IMR-90 (cell line): ENCODE data around the gene SEZ6L. TPM values are rescaled to one million over a fixed set of nuclear protein-coding genes. Genes with fewer than 3 reads are reported as not detected.

ENCODE experiments used
- ATAC-seq: fragments of 200-7000 bp; cut with Tn5 transposase; 2 replicates; pipeline ENCODE4 v1.9.1; 2020; ENCODE audit warnings: low read depth, mild to moderate bottlenecking, moderate library complexity
- BruUV-seq: library from RNA; stranded (reverse); fragments of 400-500 nt; replicated peaks from 2 replicates; lab custom pipeline; 2021; lab: Mats Ljungman, UMichigan
- CTCF ChIA-PET: fragments of 300-600 bp; formaldehyde crosslinking; extraction: SDS; loops from one replicate; lab custom pipeline; 2021; ENCODE audit warnings: antibody characterized with exemption; lab: Yijun Ruan, JAX
- POLR2A ChIA-PET: fragments of 300-600 bp; sonication (Branson Sonifier 250); formaldehyde crosslinking; loops from one replicate; lab custom pipeline; 2022; ENCODE audit warnings: antibody characterized with exemption; ENCODE audit not compliant: unreplicated experiment; lab: Charles Lee
- DNase-seq: peaks from one replicate; pipeline ENCODE4 v3.0.0; 2013
- H2AFZ ChIP-seq: replicated peaks from 2 replicates; pipeline ENCODE3; 2013; ENCODE audit warnings: low read length, mild to moderate bottlenecking; ENCODE audit not compliant: poor library complexity
- H2AK5ac ChIP-seq: 2 replicates; pipeline ENCODE4 v1.6.1; 2013; ENCODE audit warnings: low read depth, low read length, inconsistent platforms
- H2AK9ac ChIP-seq: replicated peaks from 2 replicates; pipeline ENCODE3; 2013; ENCODE audit warnings: mild to moderate bottlenecking, low read depth, low read length, moderate library complexity; ENCODE audit not compliant: poor library complexity
- H2BK120ac ChIP-seq: 2 replicates; pipeline ENCODE4 v1.6.1; 2013; ENCODE audit warnings: low read depth, low read length, inconsistent platforms
- H2BK15ac ChIP-seq: 3 replicates; pipeline ENCODE4 v1.6.1; 2013; ENCODE audit warnings: low read depth, low read length, inconsistent platforms
- H2BK20ac ChIP-seq: 2 replicates; pipeline ENCODE4 v1.6.1; 2013; ENCODE audit warnings: low read depth, mild to moderate bottlenecking, inconsistent platforms, low read length, moderate library complexity
- H2BK5ac ChIP-seq: 2 replicates; pipeline ENCODE4 v1.6.1; 2013; ENCODE audit warnings: mild to moderate bottlenecking, low read depth, low read length, inconsistent platforms; ENCODE audit not compliant: poor library complexity, severe bottlenecking
- H3K14ac ChIP-seq: replicated peaks from 2 replicates; pipeline ENCODE4 v1.6.1; 2013; ENCODE audit warnings: low read depth, low read length, inconsistent platforms
- H3K18ac ChIP-seq: 2 replicates; pipeline ENCODE4 v1.6.1; 2013; ENCODE audit warnings: low read depth, low read length, control low read depth
- H3K23ac ChIP-seq: 2 replicates; pipeline ENCODE4 v1.6.1; 2013; ENCODE audit warnings: low read depth, low read length, inconsistent platforms
- H3K27ac ChIP-seq: 2 replicates; pipeline ENCODE4 v1.5.1; 2013; ENCODE audit warnings: mild to moderate bottlenecking, control low read depth, low read length; ENCODE audit not compliant: insufficient read depth
- H3K27me3 ChIP-seq: 2 replicates; pipeline ENCODE4 v1.6.1; 2013; ENCODE audit warnings: low read length; ENCODE audit not compliant: control insufficient read depth, insufficient read depth
- H3K36me3 ChIP-seq: 2 replicates; pipeline ENCODE4 v1.6.1; 2013; ENCODE audit warnings: low read length, mixed read lengths; ENCODE audit not compliant: control insufficient read depth, insufficient read depth
- H3K4ac ChIP-seq: 2 replicates; pipeline ENCODE4 v1.6.1; 2013; ENCODE audit warnings: low read depth, low read length, inconsistent platforms
- H3K4me1 ChIP-seq: 2 replicates; pipeline ENCODE4 v1.6.1; 2013; ENCODE audit warnings: low read length, mixed read lengths; ENCODE audit not compliant: control insufficient read depth, insufficient read depth
- H3K4me2 ChIP-seq: 2 replicates; pipeline ENCODE4 v1.6.1; 2013; ENCODE audit warnings: low read depth, mild to moderate bottlenecking, control low read depth, low read length, moderate library complexity
- H3K4me3 ChIP-seq: 2 replicates; pipeline ENCODE4 v1.5.1; 2013; ENCODE audit warnings: low read depth, mild to moderate bottlenecking, control low read depth, low read length, moderate library complexity; ENCODE audit not compliant: insufficient read depth
- H3K56ac ChIP-seq: 2 replicates; pipeline ENCODE4 v1.6.1; 2013; ENCODE audit warnings: low read length, inconsistent platforms; ENCODE audit not compliant: insufficient read depth; ENCODE audit errors: extremely low read depth
- H3K79me1 ChIP-seq, 2 experiments: 2 replicates each; pipeline ENCODE4 v1.6.1; 2013; ENCODE audit warnings: low read length in 2 of 2, inconsistent platforms in 1 of 2, low read depth in 1 of 2
- H3K9ac ChIP-seq: 2 replicates; pipeline ENCODE4 v1.6.1; 2013; ENCODE audit warnings: low read depth, low read length, control low read depth
- H3K9me1 ChIP-seq: 2 replicates; pipeline ENCODE4 v1.6.1; 2013; ENCODE audit warnings: low read length, inconsistent platforms; ENCODE audit not compliant: insufficient read depth
- H3K9me3 ChIP-seq: 2 replicates; pipeline ENCODE4 v1.6.1; 2013; ENCODE audit warnings: low read length; ENCODE audit not compliant: control insufficient read depth, insufficient read depth
- H4K20me1 ChIP-seq: 2 replicates; pipeline ENCODE4 v1.6.1; 2013; ENCODE audit warnings: low read length, inconsistent platforms; ENCODE audit not compliant: insufficient read depth
- H4K5ac ChIP-seq: 2 replicates; pipeline ENCODE4 v1.6.1; 2013; ENCODE audit warnings: mild to moderate bottlenecking, low read depth, low read length, control low read depth
- H4K8ac ChIP-seq, 2 experiments: 2 replicates each; pipeline ENCODE4 v1.6.1; 2013; ENCODE audit warnings: low read depth in 2 of 2, low read length in 2 of 2, control low read depth in 1 of 2, inconsistent platforms in 1 of 2
- H4K91ac ChIP-seq: 2 replicates; pipeline ENCODE4 v1.6.1; 2013; ENCODE audit warnings: low read depth, low read length, inconsistent platforms; ENCODE audit not compliant: insufficient read depth
- BHLHE40 ChIP-seq: fragments of 150-350 bp; IDR thresholded peaks from 2 replicates; pipeline ENCODE4 v1.6.1; 2016; ENCODE audit warnings: mild to moderate bottlenecking, low read depth, low read length
- CEBPB ChIP-seq: IDR thresholded peaks from 2 replicates; pipeline ENCODE4 v1.6.1; 2012; ENCODE audit warnings: low read depth, low read length, improper control_type of control experiment
- FOS ChIP-seq: fragments of 150-350 bp; IDR thresholded peaks from 2 replicates; pipeline ENCODE4 v1.6.1; 2016; ENCODE audit warnings: low read depth, low read length
- MAFK ChIP-seq: IDR thresholded peaks from 2 replicates; pipeline ENCODE4 v1.6.1; 2012; ENCODE audit warnings: low read depth, low read length, improper control_type of control experiment
- MAZ ChIP-seq: IDR thresholded peaks from 2 replicates; pipeline ENCODE4 v1.6.1; 2012; ENCODE audit warnings: low read depth, mild to moderate bottlenecking, low read length, improper control_type of control experiment, moderate library complexity, borderline replicate concordance
- RAD21 ChIP-seq: IDR thresholded peaks from 2 replicates; pipeline ENCODE4 v1.6.1; 2012; ENCODE audit warnings: low read length, improper control_type of control experiment
- RCOR1 ChIP-seq: IDR thresholded peaks from 2 replicates; pipeline ENCODE4 v1.6.1; 2012; ENCODE audit warnings: mild to moderate bottlenecking, low read length, improper control_type of control experiment; ENCODE audit not compliant: insufficient replicate concordance
- WGBS, 2 experiments: methylation state at CpG; one replicate each; pipeline versions ENCODE4 v1.1.5 to v1.1.7; 2013; ENCODE audit warnings: missing lambda C conversion rate in 2 of 2; ENCODE audit not compliant: insufficient read length in 1 of 2; ENCODE audit errors: extremely low coverage in 2 of 2; 5-methylcytosine and 5-hydroxymethylcytosine counted together
- dilution Hi-C: fragments of 300-500 bp; cut with HindIII; formaldehyde crosslinking; loops from one replicate; pipeline ENCODE4 v1.14.3; 2018; ENCODE audit warnings: low sequenced_read_pairs; ENCODE audit not compliant: unreplicated experiment
- in situ Hi-C: fragments of 300-500 bp; cut with MboI; formaldehyde crosslinking; loops from 3 replicates; pipeline ENCODE4 v1.14.3; 2019; ENCODE audit warnings: low sequenced_read_pairs, inconsistent platforms, mixed read lengths
- intact Hi-C: fragments of 100-400 bp; cut with micrococcal nuclease; formaldehyde crosslinking; loops from 2 replicates; pipeline ENCODE4 v1.10.0; 2022
- polyA plus RNA-seq, 3 experiments: library from polyadenylated mRNA; depleted of rRNA; stranded (reverse); fragments of >200 nt; gene quantifications; 2 replicates each; pipeline ENCODE4 v1.2.3, GENCODE V29; 2012; ENCODE audit warnings: low replicate concordance in 1 of 3
- total RNA-seq: library from RNA; depleted of rRNA; stranded (reverse); fragments of >200 nt; gene quantifications from 2 replicates; pipeline ENCODE4 v1.2.3, GENCODE V29; 2012

Gene SEZ6L
- total and polyA plus RNA-seq, 2 of the 4 experiments (the other 2 are of a cell fraction) = not detected

DNA sequence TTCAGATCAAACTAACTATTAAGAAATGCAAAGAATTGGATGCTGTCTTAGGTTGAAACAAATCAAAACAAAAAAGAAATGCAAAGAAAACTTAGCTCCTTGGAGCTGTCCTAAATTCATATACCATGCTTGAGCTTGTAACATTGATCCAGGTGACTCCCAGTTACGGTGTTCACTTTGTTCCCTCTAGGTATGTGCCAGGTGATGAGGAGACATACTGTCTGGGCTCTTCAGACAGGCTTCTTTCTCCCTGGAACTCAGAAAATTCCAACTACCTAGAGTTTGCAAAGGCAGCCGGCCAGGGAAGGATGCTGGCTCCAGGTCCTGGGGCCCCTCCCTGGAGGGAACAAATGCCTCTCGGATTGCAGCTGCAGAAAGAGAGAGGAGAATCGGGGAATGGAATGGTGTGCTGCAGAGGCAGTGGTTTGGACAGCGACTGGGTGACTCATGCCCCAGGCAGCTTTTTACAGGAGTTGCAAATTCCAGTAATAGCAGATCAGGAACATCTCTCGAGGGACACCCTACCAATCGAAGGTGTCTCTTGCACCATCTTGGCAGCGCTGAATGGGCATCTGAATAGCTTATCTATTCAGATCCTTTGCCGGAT, 247.5 kb downstream of the SEZ6L start:
- H2BK15ac ChIP-seq = no peak overlapping the region
- peaks cover 3% of the 10 kb centered on the region; the same call in 1 of the 2 replicates for H4K20me1 ChIP-seq
- peaks cover 20% of the 10 kb centered on the region for H3K27me3 ChIP-seq
- H3K9me1 ChIP-seq = no peaks in the 10 kb centered on the region; the same call in 1 of the 2 replicates
- no peak overlapping the region for H4K91ac ChIP-seq
- no peak overlapping the region for H2AK9ac ChIP-seq
- no peaks in the 10 kb centered on the region for H3K9me3 ChIP-seq
- ATAC-seq (peak; percentile 96), DNase-seq (peak; percentile 73)
- WGBS, 2 experiments = 0% methylated on average over 2 of the region's 9 CpGs; no CpG with 5 or more reads in 1 of the 2 experiments
- H4K8ac ChIP-seq = no peak overlapping the region
- dilution Hi-C loops (no loop called here), intact Hi-C loops (no loop called here), in situ Hi-C loops (no loop called here)
- no peak overlapping the region for H3K4ac ChIP-seq
- H2AK5ac ChIP-seq = no peak overlapping the region
- no peaks in the 10 kb centered on the region for H3K4me1 ChIP-seq
- ChIA-PET POLR2A (no interaction called here), CTCF (interaction anchor here (0.6 to 1.0 kb wide), 2 partner anchors 10 to 14 kb away, joined by 3 to 6 read pairs; no protein-coding TSS in a partner anchor)
- no peak overlapping the region for H3K56ac ChIP-seq
- H2BK5ac ChIP-seq = no peak overlapping the region
- H2BK20ac ChIP-seq = no peak overlapping the region
- no peak overlapping the region for H2BK120ac ChIP-seq
- H3K23ac ChIP-seq = no peak overlapping the region
- TF ChIP-seq MAZ (peak; percentile 31; the same call in 1 of the 2 replicates), FOS (peak; percentile 59; the same call in 1 of the 2 replicates), MAFK (no peak), BHLHE40 (no peak), RAD21 (no peak), CEBPB (0 out of 2 replicates have a peak, but pooled peaks have one; percentile 11), RCOR1 (no peak)
- no peak overlapping the region for H3K27ac ChIP-seq
- BruUV-seq = no TSS peak
- no peaks in the 10 kb centered on the region for H3K79me1 ChIP-seq
- H4K5ac ChIP-seq = no peak overlapping the region
- no peak overlapping the region for H3K4me2 ChIP-seq
- no peak overlapping the region for H3K9ac ChIP-seq
- no peaks in the 10 kb centered on the region for H3K36me3 ChIP-seq
- H3K14ac ChIP-seq = no peak overlapping the region
- no peak overlapping the region for H3K4me3 ChIP-seq
- H3K18ac ChIP-seq = no peak overlapping the region
- no peak overlapping the region for H2AFZ ChIP-seq
